Liver (tissue), 3 donors: ENCODE data around the gene AKR1C3.

Source experiments
- ATF3 ChIP-seq: IDR thresholded peaks from 2 replicates; pipeline ENCODE4 v1.6.1; 2016; ENCODE audit warnings: antibody characterized with exemption
- CTCF ChIP-seq: fragments of 150-350 bp; IDR thresholded peaks from 2 replicates; pipeline ENCODE4 v1.5.1; 2017; ENCODE audit warnings: improper control_type of control experiment, low read depth, low read length; ENCODE audit not compliant: missing input control
- EGR1 ChIP-seq, 2 donors: IDR thresholded peaks; 2 replicates each; pipeline ENCODE4 v1.6.1; 2016 to 2018; ENCODE audit warnings: antibody characterized with exemption in 2 of 2, low read depth in 2 of 2
- FOXA1 ChIP-seq: IDR thresholded peaks from 2 replicates; pipeline ENCODE4 v1.6.1; 2016; ENCODE audit warnings: antibody characterized with exemption
- GABPA ChIP-seq, 2 donors: IDR thresholded peaks in 1 of 2; conservative IDR thresholded peaks in 1 of 2; 2 replicates each; pipeline ENCODE4 v1.6.1; 2016; ENCODE audit warnings: antibody characterized with exemption in 2 of 2, mild to moderate bottlenecking in 1 of 2, moderate library complexity in 1 of 2
- JUND ChIP-seq, 2 donors: IDR thresholded peaks; 2 replicates each; pipeline ENCODE4 v1.6.1; 2016; ENCODE audit warnings: antibody characterized with exemption in 2 of 2
- RAD21 ChIP-seq, 2 donors: IDR thresholded peaks; 2 replicates each; pipeline ENCODE4 v1.6.1; 2016; ENCODE audit warnings: antibody characterized with exemption in 2 of 2, mild to moderate bottlenecking in 2 of 2
- REST ChIP-seq: IDR thresholded peaks from 2 replicates; pipeline ENCODE4 v1.6.1; 2016; ENCODE audit warnings: antibody characterized with exemption, mild to moderate bottlenecking
- TAF1 ChIP-seq: conservative IDR thresholded peaks from 2 replicates; pipeline ENCODE4 v1.6.1; 2016; ENCODE audit warnings: antibody characterized with exemption, mild to moderate bottlenecking
- YY1 ChIP-seq: IDR thresholded peaks from 2 replicates; pipeline ENCODE4 v1.6.1; 2016; ENCODE audit warnings: antibody characterized with exemption, mild to moderate bottlenecking
- donor health status: healthy.
- donor health status: healthy.

- TF ChIP-seq ATF3, result no peak
- TF ChIP-seq CTCF, result no peak
- TF ChIP-seq GABPA (IDR thresholded peaks at IDR 0.05 in 1 of 2, conservative IDR thresholded peaks at IDR 0.05 in 1 of 2), result no peak
- TF ChIP-seq RAD21 (IDR thresholded peaks at IDR 0.05), result no peak
- no peak for TF ChIP-seq TAF1
- TF ChIP-seq FOXA1, result no peak
- TF ChIP-seq REST, result no peak
- no peak for TF ChIP-seq EGR1 (IDR thresholded peaks at IDR 0.05; ENCODE audit: low read depth in 2 of 2)
- no peak for TF ChIP-seq YY1
- no peak for TF ChIP-seq JUND (IDR thresholded peaks at IDR 0.05)
Measured at GRCh38 chr10:5076615-5077014, 17.6 kb upstream of the AKR1C3 start.
